Peyer's patch (tissue), 4 donors: ENCODE measurements around the gene FYB2.

Experiments used
- CTCF ChIP-seq, 6 experiments: fragments of 450-650 bp in 4 of 6; fragments of 200-600 bp in 2 of 6; sonication (generic) in 1 of 6; IDR thresholded peaks; one replicate each; pipeline ENCODE4 v1.5.1; 2017 to 2019; ENCODE audit warnings: antibody characterized with exemption in 6 of 6, mild to moderate bottlenecking in 3 of 6, moderate library complexity in 1 of 6
- POLR2A ChIP-seq, 2 donors: fragments of 450-650 bp; IDR thresholded peaks; one replicate each; pipeline ENCODE4 v1.5.1; 2017; ENCODE audit warnings: antibody characterized with exemption in 2 of 2, mild to moderate bottlenecking in 2 of 2, moderate library complexity in 2 of 2

GRCh38 chr1:56811331-56811730 is 7.9 kb downstream of the FYB2 start:
- TF ChIP-seq CTCF (IDR thresholded peaks at IDR 0.05): no peak
- TF ChIP-seq POLR2A (IDR thresholded peaks at IDR 0.05): no peak
